ENCODE measurements around the gene IRF2BP1.

The IRF2BP1 gene, protein sequence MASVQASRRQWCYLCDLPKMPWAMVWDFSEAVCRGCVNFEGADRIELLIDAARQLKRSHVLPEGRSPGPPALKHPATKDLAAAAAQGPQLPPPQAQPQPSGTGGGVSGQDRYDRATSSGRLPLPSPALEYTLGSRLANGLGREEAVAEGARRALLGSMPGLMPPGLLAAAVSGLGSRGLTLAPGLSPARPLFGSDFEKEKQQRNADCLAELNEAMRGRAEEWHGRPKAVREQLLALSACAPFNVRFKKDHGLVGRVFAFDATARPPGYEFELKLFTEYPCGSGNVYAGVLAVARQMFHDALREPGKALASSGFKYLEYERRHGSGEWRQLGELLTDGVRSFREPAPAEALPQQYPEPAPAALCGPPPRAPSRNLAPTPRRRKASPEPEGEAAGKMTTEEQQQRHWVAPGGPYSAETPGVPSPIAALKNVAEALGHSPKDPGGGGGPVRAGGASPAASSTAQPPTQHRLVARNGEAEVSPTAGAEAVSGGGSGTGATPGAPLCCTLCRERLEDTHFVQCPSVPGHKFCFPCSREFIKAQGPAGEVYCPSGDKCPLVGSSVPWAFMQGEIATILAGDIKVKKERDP

GRCh38 chr19:45885556-45886426 lies at the start of gene IRF2BP1:
Gene IRF2BP1 (minus strand): TSS chr19:45886141. CDS start chr19:45885774, 367 bp downstream.
- DNase-seq (ENCODE audit: low read depth): peak; percentile 81

DNA sequence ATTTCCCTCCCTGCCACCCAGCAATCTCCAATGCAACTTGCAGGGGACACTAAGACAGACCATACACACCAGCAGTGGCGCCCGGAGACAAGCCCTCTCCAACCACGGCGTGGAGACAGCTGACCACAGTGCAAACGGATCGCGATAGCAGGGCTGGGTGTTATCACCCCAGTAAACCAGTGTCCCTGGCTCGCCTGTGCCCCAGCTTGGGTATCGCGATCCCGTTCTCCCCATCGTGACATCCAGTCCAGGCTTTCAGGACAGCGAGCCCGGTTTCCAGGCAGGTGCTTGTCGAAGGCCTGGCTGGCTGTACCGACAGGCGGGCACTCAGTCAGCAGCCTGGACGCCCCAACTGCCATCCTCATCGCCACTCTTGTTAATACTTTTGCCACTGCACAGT lies 49.3 kb upstream of the IRF2BP1 start:
- no peak for DNase-seq (ENCODE audit: low read depth)

DNA sequence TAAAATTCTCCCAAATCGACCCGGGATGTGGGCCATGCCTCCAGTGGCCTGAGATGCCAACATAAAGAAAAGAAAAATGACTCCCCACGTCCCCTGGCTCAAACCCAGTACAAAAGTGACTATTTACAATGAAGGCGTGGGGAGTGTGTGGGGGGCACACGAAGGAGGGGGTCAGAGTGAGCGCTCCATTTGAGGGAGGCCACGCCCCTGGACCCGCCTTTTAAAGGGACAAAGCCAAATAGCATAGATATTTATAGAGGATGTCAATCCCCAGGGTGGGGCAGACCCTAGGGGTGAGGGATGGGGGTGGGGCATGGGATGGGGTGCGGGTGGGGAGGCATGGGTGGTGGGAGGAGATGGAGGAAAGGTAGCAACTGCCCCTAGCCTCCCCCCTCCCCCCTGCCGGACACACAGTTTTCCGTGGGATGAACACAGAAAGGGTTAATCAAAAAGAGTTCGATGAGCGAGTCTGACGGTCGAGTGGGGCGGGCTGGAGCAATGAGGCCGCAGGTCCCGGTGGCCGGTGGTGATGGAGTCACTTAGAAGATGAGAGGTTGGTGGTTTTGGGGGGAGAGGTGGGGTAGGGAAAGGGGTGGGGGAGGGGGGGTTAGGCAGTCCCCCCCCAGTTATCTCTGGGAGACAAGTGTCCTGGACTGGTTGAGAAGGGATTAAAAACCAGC lies 48.8 kb upstream of the IRF2BP1 start:
- no peak for DNase-seq (ENCODE audit: low read depth)

GRCh38 chr19:45933759-45934158 lies 47.8 kb upstream of the IRF2BP1 start:
- DNase-seq (ENCODE audit: low read depth): no peak

GRCh38 chr19:45931055-45931454 lies 45.1 kb upstream of the IRF2BP1 start:
- DNase-seq (ENCODE audit: low read depth): no peak

DNA sequence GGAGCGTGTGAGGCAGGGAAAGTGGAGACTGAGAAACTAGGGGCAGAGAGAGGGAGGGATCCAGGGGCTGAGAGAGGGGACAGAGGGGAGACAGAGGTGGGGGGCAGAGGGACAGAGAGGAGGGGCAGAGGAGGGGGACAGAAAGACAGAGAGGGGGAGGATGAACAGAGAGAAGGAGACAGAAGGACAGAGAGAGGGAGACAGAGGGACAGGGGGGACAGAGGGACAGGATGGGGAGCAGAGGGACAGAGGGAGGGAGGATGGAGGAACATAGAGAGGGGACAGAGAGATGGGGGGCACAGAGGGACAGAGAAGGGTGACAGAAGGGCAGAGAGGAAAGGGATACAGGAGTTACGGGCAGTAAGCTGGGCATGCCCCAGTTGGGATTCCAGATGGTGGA lies 43.3 kb upstream of the IRF2BP1 start:
- DNase-seq (ENCODE audit: low read depth): no peak

DNA sequence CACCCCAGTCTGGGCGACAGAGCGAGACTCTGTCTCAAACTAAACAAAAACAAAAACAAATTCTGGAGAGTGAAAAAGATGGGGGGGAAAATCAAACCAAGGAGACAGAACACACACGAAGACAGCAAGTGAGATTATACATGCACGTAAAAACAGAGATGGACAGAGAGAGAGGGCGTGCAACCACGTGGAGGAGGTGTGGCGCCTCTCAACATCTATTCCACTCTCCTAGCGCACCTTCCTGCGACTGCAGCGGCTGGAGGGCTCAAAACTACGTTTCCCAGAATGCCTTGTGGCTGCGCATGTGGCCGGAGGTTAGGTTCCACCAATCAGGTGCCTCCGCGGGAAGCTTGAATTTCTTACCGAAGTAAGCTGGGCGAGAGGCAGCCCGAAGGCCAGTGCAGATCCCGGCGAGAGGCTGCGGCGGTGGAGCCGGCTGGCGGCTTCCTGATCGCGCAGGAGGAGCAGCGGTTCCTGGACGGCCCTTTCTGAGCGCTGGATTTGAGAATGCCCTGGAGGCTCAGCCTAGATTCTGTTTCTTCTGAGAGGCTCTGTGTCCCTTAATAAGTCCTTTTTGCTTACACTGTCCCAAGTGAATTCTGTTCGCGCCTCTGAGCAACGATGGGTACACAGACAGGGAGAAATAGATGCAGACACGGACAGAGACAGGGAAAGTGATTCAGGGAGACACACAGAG lies 41.8 kb upstream of the IRF2BP1 start:
- peak; percentile 73 for DNase-seq (ENCODE audit: low read depth)

DNA sequence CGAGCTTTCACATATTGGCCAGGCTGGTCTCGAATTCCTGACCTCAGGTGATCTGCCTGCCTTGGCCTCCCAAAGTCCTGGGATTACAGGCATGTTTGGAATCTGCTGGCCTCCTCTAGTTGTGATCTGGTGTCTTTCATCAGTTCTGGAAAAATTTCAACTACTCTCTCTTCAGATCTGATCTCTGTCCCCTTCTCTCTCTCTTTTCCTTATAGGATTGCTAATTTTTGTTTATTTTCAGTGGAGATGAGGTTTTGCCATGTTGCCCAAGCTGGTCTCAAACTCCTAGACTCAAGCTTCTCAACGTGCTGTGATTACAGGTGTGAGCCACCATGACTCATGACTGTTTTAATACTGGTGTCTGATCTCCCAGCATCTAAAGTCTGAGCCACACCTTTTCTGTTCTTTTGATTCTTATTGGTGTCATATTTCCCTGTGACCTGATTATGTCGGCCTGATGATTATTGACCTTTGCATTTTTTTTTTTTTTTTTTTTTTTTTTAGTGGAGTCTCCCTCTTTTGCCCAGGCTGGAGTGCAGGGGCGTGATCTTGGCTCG lies 39.0 kb upstream of the IRF2BP1 start:
- DNase-seq (ENCODE audit: low read depth): no peak

- no peak for DNase-seq (ENCODE audit: low read depth)
These were observed 36.3 kb upstream of the IRF2BP1 start for GRCh38 chr19:45922281-45922680.

- no peak for DNase-seq (ENCODE audit: low read depth)
These were observed 34.5 kb upstream of the IRF2BP1 start for GRCh38 chr19:45920458-45920857.

GRCh38 chr19:45919678-45920077 lies 33.7 kb upstream of the IRF2BP1 start:
- DNase-seq (ENCODE audit: low read depth): no peak

DNA sequence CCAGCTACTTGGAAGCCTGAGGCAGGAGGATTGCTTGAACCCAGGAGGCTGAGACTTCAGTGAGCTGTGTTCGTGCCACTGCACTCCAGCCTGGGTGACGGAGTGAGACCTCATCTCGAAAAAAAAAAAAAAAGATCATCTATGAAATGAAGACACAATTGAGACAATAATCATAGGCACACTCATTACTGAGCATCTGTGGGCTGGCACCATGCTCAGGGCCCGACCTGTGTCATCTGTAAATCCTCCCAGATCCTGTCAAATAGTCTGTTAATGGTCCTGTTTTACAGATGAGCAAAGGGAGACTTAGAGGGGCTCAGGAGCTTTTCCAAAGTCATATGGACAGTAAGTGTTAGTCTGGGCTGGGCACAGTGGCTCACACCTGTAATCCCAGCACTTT lies 32.8 kb upstream of the IRF2BP1 start:
- DNase-seq (ENCODE audit: low read depth): no peak

DNA sequence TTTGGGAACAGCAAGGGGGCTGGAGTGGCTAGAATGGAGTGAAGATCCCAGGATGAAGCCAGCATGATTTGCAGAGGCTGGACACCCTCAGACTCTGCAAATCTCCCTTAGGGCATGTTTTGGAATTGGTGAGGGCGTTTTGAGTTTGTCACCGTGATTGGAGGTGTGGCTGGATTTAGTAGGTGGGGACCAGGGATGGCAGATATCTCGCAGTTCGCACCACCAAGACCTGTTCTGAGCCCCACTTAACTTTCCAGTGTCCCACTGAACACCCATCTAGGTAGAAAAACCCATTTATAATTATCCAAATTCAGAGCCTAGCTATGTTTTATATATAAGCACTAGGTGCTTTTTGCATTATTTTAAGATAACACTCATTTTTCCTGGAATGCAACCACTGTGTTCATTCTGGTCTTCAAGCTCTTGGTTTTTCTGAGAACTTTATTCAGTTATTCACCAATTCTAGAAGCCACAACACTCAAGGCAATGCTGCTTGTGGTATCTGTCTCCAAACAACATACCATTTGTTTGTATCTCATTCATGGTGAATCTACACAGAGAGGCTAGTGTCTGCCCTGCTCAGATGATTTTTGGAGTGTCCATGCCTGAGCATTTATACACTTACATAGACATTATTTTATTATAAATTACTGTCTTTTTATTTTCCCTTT lies 31.6 kb upstream of the IRF2BP1 start:
- no peak for DNase-seq (ENCODE audit: low read depth)

DNA sequence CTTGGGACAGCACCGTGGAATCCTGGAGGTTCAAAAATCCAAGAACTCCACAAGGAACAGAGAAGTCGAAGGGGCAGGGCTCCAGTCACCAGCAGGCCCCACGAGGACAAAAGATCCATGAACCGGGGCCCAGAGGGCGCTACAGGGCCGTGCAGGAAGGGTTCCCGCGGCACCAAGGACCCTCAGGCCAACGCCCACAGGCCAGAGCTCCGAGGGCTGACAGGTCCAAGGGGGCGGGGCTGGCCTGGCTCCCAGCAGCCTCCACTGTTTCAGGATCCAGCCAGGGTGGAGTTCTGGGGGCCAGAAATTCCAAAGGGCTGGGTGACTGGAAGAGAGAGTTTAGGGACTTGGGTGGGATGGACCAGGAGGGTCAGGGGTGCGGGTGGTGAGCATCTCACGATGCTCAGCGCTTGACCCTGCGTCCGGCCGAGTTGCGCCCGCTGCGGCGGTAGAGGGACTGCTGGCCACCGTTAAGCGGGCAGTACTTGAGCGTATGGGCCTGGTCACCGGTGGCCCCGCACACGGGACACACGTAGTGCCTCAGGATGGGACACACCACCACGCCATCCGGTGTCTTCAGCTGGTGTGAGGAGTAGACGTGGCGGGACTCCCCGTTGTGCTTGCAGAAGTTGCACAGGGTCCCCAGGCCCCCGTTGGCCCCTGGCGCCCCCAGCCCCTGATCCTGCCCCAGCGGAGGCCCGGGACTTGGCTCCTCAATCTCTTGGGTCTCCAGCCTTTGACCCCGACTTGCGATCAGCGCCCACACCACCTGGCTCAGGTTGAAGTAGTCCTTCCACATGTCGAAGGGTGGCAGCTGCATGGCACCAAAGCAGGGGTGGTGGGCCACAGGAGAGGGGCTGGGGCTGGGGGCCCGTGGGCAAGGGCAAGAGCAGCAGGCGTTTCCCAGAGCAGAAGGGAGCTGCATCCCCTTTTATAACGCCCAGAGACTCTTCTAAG lies 28.2 kb upstream of the IRF2BP1 start, which contains the start of gene NANOS2:
TSS of gene NANOS2 (minus strand) at position 905 of the 957 bp plus-strand sequence. CDS start at position 820, 85 bp downstream.
- no peak for DNase-seq (ENCODE audit: low read depth)

DNA sequence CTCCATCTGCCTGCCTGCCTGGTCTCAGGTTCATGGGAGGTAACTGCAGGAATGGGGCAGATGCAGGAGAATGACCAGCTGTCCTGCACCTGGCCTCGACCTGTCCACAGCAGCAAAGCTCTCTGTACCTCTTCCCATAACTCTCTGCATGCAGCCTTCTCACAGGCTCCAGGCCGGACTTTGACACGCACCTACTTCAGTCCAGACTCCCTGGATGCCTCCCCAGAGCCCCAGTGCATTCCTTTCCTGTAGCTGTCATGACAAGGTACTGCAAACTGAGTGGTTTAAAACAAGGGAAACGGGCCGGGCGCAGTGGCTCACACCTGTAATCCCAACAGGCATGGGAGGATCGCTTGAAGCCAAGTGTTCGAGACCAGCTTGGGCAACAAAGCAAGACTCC lies 25.4 kb upstream of the IRF2BP1 start:
- no peak for DNase-seq (ENCODE audit: low read depth)

DNA sequence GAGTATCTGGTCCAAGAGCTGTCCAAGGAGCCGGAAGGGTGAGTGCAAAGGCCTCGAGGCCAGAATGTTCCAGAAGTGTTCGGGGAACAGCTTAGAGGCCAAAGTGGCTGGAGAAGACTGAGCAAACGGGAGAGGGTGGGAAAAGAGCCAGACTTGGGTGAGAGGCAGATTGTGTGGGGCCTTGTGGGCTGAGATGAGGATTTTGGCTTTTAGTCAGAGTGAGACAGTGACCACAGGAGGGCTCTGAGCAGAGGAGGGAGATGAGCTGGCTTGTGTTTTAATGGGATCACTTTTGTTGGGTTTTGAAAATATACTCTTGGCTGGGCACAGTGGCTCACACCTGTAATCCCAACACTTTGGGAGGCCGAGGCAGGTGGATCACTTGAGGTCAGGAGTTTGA lies 23.0 kb upstream of the IRF2BP1 start:
- DNase-seq (ENCODE audit: low read depth): no peak

DNA sequence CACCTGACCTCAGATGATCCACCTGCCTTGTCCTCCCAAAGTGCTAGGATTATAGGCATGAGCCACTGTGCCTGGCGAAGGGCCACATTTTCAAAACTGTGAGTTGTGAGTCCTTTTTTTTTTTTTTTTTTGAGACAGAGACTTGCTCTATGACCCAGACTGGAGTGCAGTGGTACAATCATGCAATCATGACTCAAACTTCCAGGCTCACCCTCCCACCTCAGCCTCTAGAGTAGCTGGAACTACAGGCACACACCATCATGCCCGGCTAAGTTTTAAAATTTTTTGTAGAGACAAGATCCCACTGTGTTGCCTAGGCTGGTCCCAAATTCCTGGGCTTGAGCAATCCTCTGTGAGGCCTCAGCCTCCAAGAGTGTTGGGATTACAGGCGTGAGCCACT lies 20.3 kb upstream of the IRF2BP1 start:
- DNase-seq (ENCODE audit: low read depth): no peak

DNA sequence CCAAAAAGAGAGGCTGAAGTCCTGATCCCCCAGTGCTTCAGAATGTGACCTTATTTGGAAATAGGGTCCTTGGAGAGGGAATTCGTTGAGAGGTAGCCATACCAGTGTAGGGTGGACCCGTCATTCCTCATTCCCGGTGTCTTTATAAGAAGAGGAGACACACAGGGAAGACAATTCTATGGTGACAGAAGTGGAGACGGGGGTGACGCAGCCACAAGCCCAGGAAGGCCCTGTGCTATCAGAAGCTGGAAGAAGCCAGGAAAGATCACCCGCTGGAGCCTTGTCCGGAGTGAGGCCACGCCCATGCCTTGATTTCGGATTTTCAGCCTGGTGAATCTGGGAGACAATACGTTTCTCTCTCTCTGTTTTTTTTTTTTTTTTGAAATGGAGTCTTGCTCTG lies 19.1 kb upstream of the IRF2BP1 start:
- no peak for DNase-seq (ENCODE audit: low read depth)

All from T-helper 22 cell (primary cell).